IPS DF 19.7 (cell line): ENCODE data around the gene GREM1.

Source experiments
- DNase-seq: peaks from one replicate; pipeline ENCODE4 v3.0.0-alpha.2; 2013; ENCODE audit warnings: low read depth, low spot score

Gene GREM1

DNA sequence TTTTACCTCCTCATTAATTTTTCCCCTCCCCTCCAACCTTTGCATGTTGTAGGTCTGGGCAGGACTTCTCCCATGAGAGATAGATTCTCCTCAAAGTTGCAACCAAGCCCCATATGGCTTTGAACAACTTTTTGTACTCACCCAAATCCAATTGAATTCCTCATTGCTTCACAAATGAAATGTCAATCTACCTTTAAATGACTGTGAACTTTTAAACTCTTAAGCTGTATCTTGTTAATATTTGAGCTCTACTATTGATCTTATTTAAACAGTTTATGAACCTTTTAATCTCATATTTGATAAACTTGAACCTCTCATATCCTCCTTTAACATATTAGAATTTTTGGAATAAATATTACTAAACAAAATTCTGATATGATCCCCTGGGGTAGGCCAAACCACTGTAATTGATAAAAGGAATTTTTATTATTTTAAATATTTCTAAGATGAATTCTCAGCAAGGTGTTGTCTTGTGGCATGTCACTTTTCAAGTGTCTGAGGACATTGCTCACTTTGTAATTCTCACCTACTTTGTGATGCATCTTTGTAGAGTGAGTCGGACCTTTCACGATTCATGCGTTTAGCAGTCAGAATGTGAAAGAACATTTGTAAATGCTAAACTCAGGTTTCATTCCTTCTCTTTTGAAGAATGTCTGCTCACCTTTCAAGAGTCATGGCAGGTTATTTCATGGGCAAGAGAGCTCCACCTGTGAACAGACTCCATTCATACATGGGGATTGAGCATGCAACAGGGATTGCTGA, 23.4 kb upstream of the GREM1 start:
- DNase-seq = no peak

DNA sequence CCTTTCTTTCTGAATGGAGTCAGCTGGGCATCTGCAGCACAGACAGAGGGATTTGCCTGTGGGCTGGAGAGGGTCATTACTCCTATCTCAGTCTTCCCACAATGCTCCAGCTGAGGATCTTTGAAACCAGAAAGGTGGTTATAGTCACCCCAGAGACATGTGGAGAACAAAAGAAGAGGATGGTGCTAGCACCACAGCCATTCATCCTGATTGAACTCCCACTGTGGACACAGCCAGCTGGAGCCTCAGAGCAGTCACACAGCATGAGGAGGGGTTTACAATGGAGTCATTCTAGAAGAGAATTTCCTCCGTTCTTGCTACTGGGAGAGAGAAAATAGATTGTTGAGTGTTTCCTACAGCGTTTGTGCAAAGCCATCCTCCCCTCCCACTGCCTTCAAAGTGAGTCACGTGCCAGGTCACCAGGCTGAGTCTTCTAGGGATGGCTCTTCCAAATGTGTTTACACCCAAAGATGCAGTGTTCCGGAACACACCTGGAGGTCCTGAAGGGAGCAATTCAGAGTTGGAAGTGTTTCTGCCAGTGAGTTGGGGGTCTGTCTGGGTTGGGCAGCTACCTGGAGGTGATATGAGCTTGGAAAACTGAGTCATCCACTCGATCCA, 18.9 kb upstream of the GREM1 start:
- DNase-seq = no peak

GRCh38 chr15:32700501-32701150, 17.2 kb upstream of the GREM1 start:
- DNase-seq = no peak

DNA sequence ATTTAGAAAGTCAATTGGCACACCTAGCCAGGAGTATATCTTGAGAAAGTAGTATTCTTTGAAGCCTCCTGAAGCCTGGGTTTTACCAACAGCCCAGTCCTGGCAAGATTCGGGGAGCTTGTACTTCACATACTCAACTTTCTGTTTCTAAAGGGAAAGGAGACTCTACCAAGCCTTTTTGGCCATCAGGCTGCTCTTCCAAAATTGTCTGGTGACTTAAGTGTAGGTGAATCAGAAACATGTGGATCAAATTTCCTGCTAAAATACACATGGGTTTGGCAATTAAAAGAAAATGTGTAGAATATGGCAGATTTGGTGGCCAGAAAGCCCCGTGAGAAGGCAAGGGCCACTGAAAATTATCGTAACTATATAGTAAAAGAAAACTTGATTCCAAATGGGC, 15.9 kb upstream of the GREM1 start:
- DNase-seq = no peak

DNA sequence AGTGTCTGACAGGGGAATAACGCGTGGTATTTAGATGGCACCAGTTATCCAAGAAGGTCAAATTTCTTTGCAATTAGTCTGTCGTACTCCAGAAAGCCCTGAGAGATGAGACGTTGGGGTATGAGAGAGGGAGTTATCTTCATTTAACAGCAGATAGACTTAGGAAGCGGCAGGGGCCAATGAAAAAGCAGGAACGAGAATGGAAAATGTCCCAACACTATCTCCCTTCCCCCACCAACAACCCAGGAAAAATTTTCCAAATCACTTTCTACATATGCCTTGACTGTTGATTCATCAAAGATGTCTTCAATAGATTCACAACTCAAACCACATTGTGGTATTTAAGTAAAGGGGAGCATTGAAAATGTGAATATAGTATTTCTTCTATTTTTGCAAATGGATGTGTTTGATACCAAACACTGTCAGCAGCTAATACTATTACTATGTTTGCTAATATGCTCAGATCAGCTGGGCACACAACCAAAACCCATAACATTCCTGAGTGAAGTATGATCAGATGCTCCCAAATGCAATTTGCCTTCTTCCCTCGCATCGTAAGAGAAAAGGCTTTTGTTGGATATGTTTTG, 13.3 kb upstream of the GREM1 start:
- no peak for DNase-seq

DNA sequence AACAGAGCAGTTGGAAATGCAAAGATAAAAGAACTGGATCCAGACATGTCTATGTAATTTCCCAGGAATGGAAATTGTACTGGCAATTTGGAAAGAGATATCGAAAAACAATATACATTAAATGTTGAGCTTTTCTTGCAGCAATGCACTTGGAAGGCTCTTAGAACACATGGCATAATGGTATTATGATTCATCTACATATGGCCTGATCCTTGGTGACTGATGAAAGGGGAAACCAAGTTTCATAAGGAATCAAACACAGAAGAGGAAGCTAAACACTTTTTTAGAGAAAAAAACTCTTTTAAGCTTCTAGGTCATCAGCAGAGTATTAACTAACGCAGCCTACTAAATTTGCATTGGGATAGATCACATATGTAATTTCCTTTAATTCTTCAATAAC, 12.4 kb upstream of the GREM1 start:
- DNase-seq = no peak

DNA sequence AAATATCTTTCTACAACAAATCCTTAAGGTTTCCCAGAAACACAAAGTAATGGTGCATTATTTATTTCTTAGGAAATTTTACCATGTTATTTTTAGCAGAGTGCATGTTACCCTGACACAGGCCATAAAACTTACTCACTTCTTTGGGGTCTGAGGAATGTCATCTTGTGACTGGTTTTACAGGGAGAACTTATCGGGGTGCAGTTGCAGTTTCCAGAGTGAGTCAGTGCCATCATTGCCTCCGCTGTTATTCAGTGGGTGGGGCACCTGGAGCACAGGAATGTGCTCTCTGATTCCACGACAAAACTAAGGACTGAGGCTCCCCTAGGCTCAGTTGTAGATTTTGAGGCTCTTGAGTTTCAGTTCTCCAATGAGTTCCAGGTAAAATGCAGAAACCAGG, 11.1 kb upstream of the GREM1 start:
- no peak for DNase-seq

DNA sequence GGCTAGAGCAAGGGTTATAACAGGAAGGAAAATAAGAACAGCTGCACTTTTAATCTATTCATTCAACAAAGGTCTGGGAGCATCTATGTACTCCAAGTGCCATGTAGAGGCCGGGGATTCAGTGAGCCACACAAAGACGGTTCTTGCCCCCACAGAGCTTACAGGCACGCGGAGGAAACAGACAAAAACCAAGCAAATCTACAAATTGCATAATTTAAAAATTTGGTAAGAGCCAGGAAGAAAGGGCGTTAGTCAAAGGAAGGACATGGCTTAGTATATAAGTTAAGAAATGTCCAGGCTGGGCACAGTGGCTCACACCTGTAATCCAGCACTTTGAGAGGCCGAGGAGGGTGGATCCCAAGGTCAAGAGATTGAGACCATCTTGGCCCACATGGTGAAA, 10.4 kb upstream of the GREM1 start:
- no peak for DNase-seq

DNA sequence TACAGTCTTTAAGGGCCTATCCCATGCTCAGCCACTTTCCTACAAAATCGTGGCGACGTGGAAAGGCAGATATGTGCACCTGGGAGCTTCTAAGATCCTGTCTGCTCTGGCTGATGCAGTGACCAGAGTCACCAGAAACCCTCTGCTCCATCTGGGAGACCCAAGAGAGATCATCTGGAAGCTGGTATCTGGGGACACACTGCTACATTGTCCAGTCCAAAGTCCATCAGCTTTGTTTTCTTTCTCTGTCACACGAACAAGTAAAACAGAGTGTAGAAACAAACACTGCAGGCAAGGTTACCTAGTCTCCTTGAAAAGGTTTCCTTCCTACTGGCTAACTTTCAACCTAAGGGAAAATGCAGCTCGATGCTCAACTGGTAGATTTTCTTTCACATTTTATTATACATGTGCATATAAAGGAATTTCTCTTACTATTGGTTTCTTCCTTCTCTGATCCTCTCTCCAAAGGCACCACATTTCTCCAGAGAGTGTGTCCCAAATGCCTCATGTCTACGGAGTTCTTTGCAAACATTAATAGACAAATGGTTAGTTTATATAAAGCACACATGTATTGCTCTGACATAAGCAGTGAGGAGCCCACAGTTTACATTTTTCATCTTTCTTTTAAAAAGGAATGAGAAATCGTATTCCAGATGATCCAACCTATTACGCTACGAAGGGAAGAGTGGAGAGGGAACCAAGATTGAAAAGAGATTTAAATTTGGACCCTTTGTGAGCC, 8.3 kb upstream of the GREM1 start:
- no peak for DNase-seq

DNA sequence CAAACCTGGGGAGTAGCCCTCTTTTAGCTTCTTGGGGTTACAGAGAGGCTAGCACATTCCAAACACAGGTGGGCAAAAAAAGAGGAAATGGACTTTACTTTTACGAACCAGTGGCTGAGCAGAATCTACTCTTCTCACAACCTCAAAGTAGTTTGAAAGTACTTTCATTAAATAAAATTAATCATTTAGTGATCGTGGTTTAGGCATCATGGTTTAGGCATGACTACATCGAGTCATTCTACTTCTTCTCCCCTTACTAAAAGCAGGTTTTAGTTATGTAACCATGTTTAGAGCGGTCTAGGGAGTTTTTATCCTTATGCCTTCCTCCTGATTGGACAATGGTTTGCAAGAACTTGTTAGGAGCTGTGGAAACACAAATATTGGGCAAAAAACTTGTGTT, 2.5 kb upstream of the GREM1 start:
- DNase-seq = no peak

DNA sequence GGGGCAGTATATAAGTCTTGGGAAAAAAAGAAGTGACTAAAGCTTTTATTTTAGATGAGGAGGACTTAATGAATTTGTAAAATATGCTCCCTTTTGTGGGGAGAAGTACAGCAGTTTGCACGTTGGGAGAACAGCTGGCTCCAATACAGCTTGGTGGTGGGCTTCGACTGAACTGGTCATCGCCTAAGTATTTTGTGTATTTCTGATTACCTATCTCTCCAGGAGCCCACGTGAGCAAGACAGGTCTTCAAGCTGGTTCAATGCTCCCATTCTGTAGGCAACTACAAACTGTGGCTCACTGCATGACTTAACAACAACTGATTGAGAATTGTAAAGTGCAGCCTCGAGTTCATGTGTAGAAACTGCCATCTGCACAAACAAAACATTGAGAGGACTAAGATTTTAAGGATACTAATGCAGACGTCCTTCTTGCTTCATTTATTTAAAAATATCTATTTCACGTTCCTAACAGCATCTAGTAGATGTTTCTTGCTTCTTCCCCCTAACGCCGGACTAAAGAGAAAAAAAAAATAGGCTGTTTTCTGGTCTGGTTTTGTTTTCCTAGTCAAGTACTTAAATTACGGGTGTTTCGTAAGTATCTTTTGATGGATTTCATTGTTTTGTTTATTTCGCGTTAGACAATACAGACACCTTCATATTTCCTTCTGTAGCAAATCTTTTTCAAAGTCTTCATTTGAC, 1.4 kb upstream of the GREM1 start:
- DNase-seq = no peak

DNA sequence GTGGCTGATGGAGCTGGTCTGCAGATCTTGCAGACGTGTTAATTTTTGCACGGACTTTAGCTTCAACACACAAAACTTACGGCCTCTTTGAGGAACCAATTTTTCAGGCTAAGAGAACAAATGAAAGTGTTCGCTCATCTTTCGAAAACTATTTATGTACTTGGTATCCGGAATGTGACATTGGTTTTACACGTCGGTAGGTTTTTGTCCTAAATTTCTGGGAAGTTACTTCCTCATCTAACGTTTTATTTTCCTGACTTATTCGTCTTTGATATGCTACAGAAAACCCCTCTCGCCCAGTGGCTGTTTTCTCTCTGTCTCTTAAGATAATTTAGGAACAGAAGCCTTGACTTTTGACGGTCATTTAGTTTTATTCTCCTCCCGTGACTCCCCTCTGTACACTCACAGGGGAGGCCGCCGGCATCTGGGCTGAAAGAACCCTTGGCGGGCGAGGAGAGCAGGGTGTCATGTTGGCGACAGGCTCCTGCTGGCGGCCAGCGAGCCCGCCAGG, 834 bp upstream of the GREM1 start:
- no peak for DNase-seq

DNA sequence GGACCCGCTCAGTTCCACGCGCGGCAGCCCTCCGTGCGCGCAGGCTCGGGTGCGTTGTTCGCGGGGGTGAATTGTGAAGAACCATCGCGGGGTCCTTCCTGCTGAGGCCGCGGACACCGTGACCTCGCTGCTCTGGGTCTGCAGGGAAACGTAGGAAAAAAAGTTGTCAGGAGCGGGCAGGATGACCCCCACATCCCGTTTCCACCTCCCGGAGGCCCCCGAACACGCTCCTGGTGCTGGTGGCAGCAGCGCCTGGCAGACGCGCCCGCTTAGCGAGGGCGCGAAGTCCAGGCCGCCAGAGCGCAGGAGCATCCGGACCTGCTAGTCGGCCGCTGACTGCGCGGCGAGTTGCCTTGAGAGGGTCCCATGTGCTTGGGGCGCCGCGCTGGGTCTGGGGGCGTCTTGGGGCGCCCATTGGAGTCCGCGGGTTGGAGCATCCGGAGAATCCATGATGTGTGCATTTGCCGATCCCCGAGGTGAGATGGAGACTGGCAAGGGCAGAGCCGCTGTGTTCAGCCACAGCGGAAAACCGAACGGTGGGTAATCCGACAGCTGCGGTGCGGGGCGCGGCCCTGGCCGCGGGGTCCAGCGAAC, 520 bp downstream of the GREM1 start:
- DNase-seq = no peak

DNA sequence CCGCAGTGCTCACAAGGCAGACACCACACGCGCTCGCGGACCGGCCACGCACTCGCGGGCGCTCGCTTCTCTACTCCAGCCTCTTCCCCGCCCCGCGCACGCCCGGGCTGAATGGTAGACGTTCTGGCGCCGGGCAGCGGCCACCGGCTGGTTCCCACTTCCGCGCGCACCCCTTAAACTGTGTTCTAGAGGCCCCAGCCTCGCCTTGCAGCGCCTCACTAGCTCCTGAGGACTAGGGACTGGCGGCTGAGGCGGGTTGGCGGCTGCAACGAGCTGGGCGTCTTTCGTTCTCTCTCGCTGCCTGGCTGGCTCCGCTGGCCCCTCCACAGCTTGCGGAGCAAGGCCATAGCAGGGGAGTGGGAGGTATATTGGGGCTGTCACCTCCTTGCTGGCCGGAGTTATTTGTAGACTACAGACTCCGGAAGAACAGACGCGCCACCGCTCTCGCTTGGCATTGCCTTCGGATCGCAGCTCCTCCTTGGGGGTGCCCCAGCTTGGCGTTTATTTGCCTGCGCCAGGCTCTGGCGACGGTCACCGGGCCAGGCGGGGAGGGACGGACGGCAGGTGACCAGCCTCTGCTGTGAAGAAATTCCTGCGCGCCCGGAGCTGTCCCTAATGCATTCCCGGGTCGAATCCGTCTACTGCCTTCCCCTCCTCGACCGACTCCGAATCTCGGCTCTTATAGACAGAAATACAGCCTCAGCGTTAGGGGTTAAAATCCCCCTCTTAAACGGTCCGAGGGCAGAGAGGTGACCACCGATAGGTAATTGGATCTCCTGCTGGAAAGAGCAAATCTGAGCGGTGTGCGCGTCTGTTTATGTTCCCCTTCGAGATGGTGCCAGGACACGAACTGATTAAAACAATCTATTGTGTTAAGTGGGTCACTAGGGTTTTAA, 1.3 kb downstream of the GREM1 start:
- no peak for DNase-seq

GRCh38 chr15:32721596-32721995, 3.8 kb downstream of the GREM1 start:
- DNase-seq = no peak

DNA sequence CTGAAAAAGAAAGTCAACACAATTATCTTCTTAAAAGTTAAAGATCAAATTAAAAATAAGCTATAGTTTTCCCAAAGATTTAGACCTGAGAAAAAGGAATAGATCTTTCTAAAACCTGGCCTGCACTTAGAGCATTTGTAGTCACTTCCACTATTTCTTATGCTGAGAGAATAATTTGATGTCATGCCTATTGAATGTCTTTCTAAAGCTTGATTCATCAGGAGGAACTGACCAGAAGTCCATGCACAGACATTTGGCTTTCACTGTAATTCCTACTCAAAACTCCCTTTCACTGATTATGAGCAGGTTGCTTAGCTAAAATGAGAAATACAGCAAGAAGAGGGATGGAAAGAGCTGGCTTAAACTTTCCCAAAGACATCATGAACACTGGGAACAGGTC, 4.3 kb downstream of the GREM1 start:
- DNase-seq = no peak

DNA sequence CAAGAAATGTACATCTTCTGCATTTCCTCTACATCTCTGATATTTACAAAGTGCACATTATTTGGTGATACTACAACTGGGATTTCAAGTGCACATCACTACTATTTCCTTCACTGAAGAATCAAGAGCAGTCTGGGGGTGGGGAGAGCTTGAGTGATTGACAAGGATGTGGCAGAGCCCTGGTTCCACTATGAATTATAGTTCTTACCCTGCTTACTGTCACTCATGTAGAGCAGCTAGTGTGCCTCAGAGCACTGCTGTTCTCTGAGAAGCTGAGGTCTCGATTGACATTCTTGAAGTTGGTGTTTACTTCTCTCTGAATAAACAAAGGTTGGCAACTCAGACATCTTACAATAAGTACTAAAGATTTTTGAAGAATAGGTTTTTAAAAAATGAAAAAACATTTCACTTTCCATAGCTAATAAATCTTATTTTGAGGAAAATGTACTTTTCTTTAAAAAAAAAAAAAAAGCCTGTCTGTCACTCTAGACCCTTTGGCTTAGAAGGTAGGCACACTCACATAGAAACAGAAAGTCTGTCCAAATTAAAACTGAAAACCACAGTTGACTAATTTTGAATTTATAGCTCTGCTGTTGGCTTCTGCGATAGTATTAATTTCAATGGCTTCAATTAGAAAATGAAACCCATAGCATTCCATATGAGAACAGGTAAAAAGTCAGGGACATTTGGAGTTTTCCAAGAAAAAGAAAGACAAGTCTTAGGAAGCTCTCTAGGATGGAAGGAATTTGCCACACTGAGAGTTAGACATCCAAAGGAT, 5.6 kb downstream of the GREM1 start:
- no peak for DNase-seq

DNA sequence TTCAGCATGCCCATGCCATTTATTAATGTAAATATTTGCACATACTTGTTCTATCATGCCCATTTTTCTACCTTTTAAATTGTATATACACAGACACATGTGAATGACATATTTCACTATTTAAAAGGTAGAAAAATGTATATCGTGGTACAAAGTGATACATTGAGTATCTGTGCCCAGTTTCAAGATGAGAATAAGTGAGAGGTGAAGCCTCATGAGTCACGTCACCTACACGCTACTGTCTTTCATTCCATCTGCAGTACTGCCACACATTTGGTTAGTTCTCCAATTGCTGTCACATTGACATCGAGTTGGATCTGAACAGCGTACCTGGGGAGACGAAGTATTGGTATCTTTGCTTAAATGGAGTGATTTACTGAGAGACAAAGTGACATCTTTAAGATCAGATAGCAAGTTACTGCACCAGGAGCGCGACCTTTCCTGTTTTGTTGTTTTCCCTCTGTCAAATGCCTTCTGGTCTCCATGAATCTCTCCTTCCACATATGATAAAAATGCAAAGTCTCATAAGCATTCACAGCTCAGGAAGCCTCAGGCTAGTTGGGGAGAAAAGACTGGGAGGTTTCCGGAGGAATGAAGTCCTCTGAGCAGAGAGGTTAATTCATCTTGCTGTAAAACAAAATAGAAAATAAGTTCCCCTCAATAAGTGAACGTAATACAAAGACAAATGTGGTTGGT, 12.0 kb downstream of the GREM1 start:
- DNase-seq = no peak
